CD14-positive monocyte (primary cell): ENCODE measurements around the gene BAD. TPM values are rescaled to one million over a fixed set of nuclear protein-coding genes. Genes with fewer than 3 reads are reported as not detected.

Experiments
- DNase-seq, 3 donors: peaks; one replicate each; pipeline ENCODE4 v3.0.0-alpha.2; 2011 to 2022
- H2AFZ ChIP-seq: 2 replicates; pipeline ENCODE4 v1.6.0; 2012; ENCODE audit warnings: mild to moderate bottlenecking, low read depth, low read length, inconsistent platforms; ENCODE audit not compliant: insufficient read depth, poor library complexity, severe bottlenecking
- H3K27ac ChIP-seq, 2 donors: 1 replicate in 1 of 2; 2 replicates in 1 of 2; pipeline ENCODE4 v1.5.1; 2012 to 2013; ENCODE audit warnings: low read length in 2 of 2, control low read depth in 1 of 2, inconsistent platforms in 1 of 2, low read depth in 1 of 2, mild to moderate bottlenecking in 1 of 2
- H3K27me3 ChIP-seq, 2 donors: one replicate each; pipeline versions ENCODE4 v1.6.0 to v1.6.1; 2011 to 2013; ENCODE audit warnings: low read length in 2 of 2; ENCODE audit not compliant: control insufficient read depth in 2 of 2, insufficient read depth in 2 of 2
- H3K36me3 ChIP-seq, 2 donors: replicated peaks in 1 of 2; 1 replicate in 1 of 2; 2 replicates in 1 of 2; pipeline versions ENCODE4 v1.5.1 to v1.6.1; 2012 to 2013; ENCODE audit warnings: low read length in 2 of 2, control low read depth in 1 of 2, inconsistent platforms in 1 of 2, mild to moderate bottlenecking in 1 of 2; ENCODE audit not compliant: insufficient read depth in 2 of 2, control insufficient read depth in 1 of 2
- H3K4me1 ChIP-seq, 2 donors: 1 replicate in 1 of 2; 2 replicates in 1 of 2; pipeline versions ENCODE4 v1.5.1 to v1.6.1; 2012 to 2013; ENCODE audit warnings: low read length in 2 of 2, control low read depth in 1 of 2, inconsistent platforms in 1 of 2, mild to moderate bottlenecking in 1 of 2, moderate library complexity in 1 of 2; ENCODE audit not compliant: insufficient read depth in 2 of 2, control insufficient read depth in 1 of 2
- H3K4me2 ChIP-seq: replicated peaks from 2 replicates; pipeline ENCODE3; 2012; ENCODE audit warnings: low read length, moderate library complexity, mild to moderate bottlenecking; ENCODE audit not compliant: poor library complexity, severe bottlenecking; ENCODE audit errors: extremely low read depth
- H3K4me3 ChIP-seq, 3 experiments: fragments of 200-600 bp in 1 of 3; sonication (generic) in 1 of 3; replicated peaks in 1 of 3; 1 replicate in 2 of 3; 2 replicates in 1 of 3; pipeline ENCODE4 v1.5.1; 2011 to 2013; ENCODE audit warnings: low read length in 3 of 3, mild to moderate bottlenecking in 3 of 3, control low read depth in 2 of 3, low read depth in 2 of 3, inconsistent platforms in 1 of 3, moderate library complexity in 1 of 3
- H3K79me2 ChIP-seq: 2 replicates; pipeline ENCODE4 v1.6.0; 2012; ENCODE audit warnings: mild to moderate bottlenecking, control low read depth, inconsistent platforms, low read length, moderate library complexity; ENCODE audit not compliant: insufficient read depth
- H3K9ac ChIP-seq: 2 replicates; pipeline ENCODE4 v1.6.0; 2017; ENCODE audit warnings: low read length, mild to moderate bottlenecking; ENCODE audit not compliant: insufficient read depth, poor library complexity, severe bottlenecking
- H3K9me3 ChIP-seq, 2 donors: replicated peaks in 1 of 2; 1 replicate in 1 of 2; 2 replicates in 1 of 2; pipeline versions ENCODE4 v1.5.1 to v1.6.1; 2012 to 2013; ENCODE audit warnings: low read length in 2 of 2, control low read depth in 1 of 2; ENCODE audit not compliant: control insufficient read depth in 1 of 2, insufficient read depth in 1 of 2
- H4K20me1 ChIP-seq: 2 replicates; pipeline ENCODE4 v1.6.0; 2012; ENCODE audit warnings: mild to moderate bottlenecking, low read length, control low read depth, moderate library complexity; ENCODE audit not compliant: insufficient read depth
- H3K27ac Mint-ChIP-seq, 7 donors: one replicate each; pipeline ENCODE4 v1.8.0; 2020; ENCODE audit warnings: mild to moderate bottlenecking in 7 of 7, mixed read lengths in 7 of 7, moderate library complexity in 6 of 7, inconsistent platforms in 2 of 7
- H3K27me3 Mint-ChIP-seq, 3 donors: one replicate each; pipeline ENCODE4 v1.8.0; 2021 to 2022; ENCODE audit warnings: low read depth in 3 of 3, mild to moderate bottlenecking in 3 of 3, mixed read lengths in 3 of 3, moderate library complexity in 3 of 3, inconsistent platforms in 1 of 3
- H3K36me3 Mint-ChIP-seq, 2 donors: one replicate each; pipeline ENCODE4 v1.8.0; 2020; ENCODE audit warnings: mixed read lengths in 2 of 2, inconsistent platforms in 1 of 2, mild to moderate bottlenecking in 1 of 2
- H3K4me1 Mint-ChIP-seq: one replicate; pipeline ENCODE4 v1.8.0; 2020; ENCODE audit warnings: mild to moderate bottlenecking, mixed read lengths
- H3K4me3 Mint-ChIP-seq, 2 donors: one replicate each; pipeline ENCODE4 v1.8.0; 2020; ENCODE audit warnings: mild to moderate bottlenecking in 2 of 2, mixed read lengths in 2 of 2, moderate library complexity in 1 of 2
- H3K9me3 Mint-ChIP-seq, 7 donors: one replicate each; pipeline ENCODE4 v1.8.0; 2020 to 2022; ENCODE audit warnings: mixed read lengths in 7 of 7, mild to moderate bottlenecking in 6 of 7, moderate library complexity in 6 of 7, inconsistent platforms in 2 of 7
- WGBS: methylation state at CpG from one replicate; pipeline ENCODE4 v1.1.5; 2013; ENCODE audit warnings: missing lambda C conversion rate; ENCODE audit not compliant: insufficient coverage; 5-methylcytosine and 5-hydroxymethylcytosine counted together
- intact Hi-C, 2 donors: fragments of 100-400 bp; cut with micrococcal nuclease; formaldehyde crosslinking; loops; one replicate each; pipeline versions ENCODE4 v1.15.0 to v1.15.1; 2023
- polyA plus RNA-seq, 3 donors: library from polyadenylated mRNA; depleted of rRNA in 1 of 3; unstranded in 2 of 3; stranded (reverse) in 1 of 3; fragments of 300-500 nt in 2 of 3; fragments of >200 nt in 1 of 3; fragmentation: Illumina TruSeq in 2 of 3; gene quantifications; 1 replicate in 2 of 3; 2 replicates in 1 of 3; pipeline ENCODE4 v1.2.3, GENCODE V29; 2012 to 2021
- TF ChIP-seq, protein P1 (sequence below): fragments of 200-600 bp; IDR thresholded peaks from one replicate; pipeline ENCODE4 v1.8.0; 2022; ENCODE audit warnings: antibody characterized with exemption, mild to moderate bottlenecking

The BAD gene
- polyA plus RNA-seq, 3 donors: 21.1 to 63.2 (median 48.7) TPM

- H3K9me3 Mint-ChIP-seq: no peaks in the 10 kb centered on the region
- Histone ChIP-seq H3K9me3 (no peaks in the 10 kb centered on the region), H3K4me3 (peak overlapping the region; percentile 65 to 97 (median 96)), H2AFZ (no peak overlapping the region), H3K79me2 (peaks cover 40% of the 10 kb centered on the region), H3K27me3 (no peaks in the 10 kb centered on the region), H3K4me2 (peak overlapping the region; percentile 98), H3K9ac (peak overlapping the region; percentile 84), H3K27ac (peak overlapping the region; percentile 15 to 92), H3K4me1 (peaks cover 39 to 50% of the 10 kb centered on the region in 2 donors), H4K20me1 (peaks cover 47% of the 10 kb centered on the region), H3K36me3 (peaks cover 37 to 39% of the 10 kb centered on the region in 2 donors)
- 86% methylated on average over 11 of the region's 22 CpGs for WGBS
- H3K27me3 Mint-ChIP-seq: peaks cover 0 to 1% (median 0%) of the 10 kb centered on the region in 3 donors
- peak overlapping the region; percentile 35 to 95 (median 77) for H3K27ac Mint-ChIP-seq
- peaks cover 28 to 51% of the 10 kb centered on the region in 2 donors for H3K36me3 Mint-ChIP-seq
- TF ChIP-seq, protein P1, sequence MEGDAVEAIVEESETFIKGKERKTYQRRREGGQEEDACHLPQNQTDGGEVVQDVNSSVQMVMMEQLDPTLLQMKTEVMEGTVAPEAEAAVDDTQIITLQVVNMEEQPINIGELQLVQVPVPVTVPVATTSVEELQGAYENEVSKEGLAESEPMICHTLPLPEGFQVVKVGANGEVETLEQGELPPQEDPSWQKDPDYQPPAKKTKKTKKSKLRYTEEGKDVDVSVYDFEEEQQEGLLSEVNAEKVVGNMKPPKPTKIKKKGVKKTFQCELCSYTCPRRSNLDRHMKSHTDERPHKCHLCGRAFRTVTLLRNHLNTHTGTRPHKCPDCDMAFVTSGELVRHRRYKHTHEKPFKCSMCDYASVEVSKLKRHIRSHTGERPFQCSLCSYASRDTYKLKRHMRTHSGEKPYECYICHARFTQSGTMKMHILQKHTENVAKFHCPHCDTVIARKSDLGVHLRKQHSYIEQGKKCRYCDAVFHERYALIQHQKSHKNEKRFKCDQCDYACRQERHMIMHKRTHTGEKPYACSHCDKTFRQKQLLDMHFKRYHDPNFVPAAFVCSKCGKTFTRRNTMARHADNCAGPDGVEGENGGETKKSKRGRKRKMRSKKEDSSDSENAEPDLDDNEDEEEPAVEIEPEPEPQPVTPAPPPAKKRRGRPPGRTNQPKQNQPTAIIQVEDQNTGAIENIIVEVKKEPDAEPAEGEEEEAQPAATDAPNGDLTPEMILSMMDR: no peak
- intact Hi-C loops: no loop called here
- H3K4me3 Mint-ChIP-seq: peak overlapping the region; percentile 68 to 81
- no peak for DNase-seq
- peaks cover 42% of the 10 kb centered on the region for H3K4me1 Mint-ChIP-seq
Observed at GRCh38 chr11:64224891-64225607, 59.4 kb downstream of the BAD start.

DNA sequence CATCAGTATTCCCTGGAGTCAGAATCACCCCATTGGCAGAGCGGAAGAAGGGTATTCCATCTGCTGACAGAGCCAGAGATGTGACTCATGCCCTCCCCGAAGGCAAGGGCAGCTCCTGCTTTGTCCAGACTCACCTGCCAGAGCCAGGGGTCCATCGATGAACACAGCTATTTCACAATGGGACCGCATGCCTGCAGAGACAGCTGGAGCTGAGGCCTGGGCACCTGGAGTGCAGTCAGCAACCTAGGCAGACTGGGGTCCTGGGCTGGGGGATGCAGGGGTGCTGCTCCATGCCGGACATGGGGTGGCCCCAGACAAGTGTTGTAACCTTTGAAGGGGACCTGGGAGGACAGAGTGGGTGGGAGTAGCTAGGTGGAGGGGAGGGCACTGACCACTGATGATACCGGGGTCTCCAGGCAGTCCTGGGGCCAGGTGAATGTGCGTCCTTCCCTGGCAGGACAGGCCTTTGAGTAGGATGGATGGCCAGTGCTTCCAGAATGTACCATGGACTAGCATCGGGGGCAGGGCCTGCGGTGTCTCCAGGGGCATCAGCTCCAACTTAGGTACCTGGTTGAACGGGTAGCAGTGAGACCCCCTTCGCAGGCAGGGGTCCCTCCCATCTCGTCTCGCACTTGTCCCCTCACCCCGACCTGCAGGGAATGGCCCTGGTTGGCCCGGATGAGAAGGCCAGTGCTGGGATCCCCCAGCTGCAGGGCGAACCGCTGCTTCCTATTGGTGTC is 60.1 kb downstream of the BAD start:
- Mint-ChIP-seq H3K27ac (peak overlapping the region; percentile 18 to 79 (median 48)), H3K4me1 (peaks cover 36% of the 10 kb centered on the region), H3K9me3 (no peaks in the 10 kb centered on the region), H3K27me3 (peaks cover 0 to 1% (median 0%) of the 10 kb centered on the region in 3 donors), H3K4me3 (no peak overlapping the region), H3K36me3 (peaks cover 33 to 56% of the 10 kb centered on the region in 2 donors)
- no peaks in the 10 kb centered on the region for H3K27me3 ChIP-seq
- peaks cover 54% of the 10 kb centered on the region for H4K20me1 ChIP-seq
- intact Hi-C loops: no loop called here
- peaks cover 32 to 43% of the 10 kb centered on the region in 2 donors for H3K4me1 ChIP-seq
- no peak overlapping the region for H2AFZ ChIP-seq
- H3K9me3 ChIP-seq: no peaks in the 10 kb centered on the region
- H3K79me2 ChIP-seq: peaks cover 41% of the 10 kb centered on the region
- WGBS: 93% methylated on average over 17 of the region's 17 CpGs
- H3K4me2 ChIP-seq: peak overlapping the region; percentile 98
- TF ChIP-seq, protein P1: no peak
- H3K4me3 ChIP-seq: peak overlapping the region in 1 of 3 experiments; percentile 96
- DNase-seq: peak in 1 of 3 donors; percentile 4
- H3K36me3 ChIP-seq: peaks cover 44 to 46% of the 10 kb centered on the region in 2 donors
- no peak overlapping the region for H3K9ac ChIP-seq
- peak overlapping the region; percentile 12 to 92 for H3K27ac ChIP-seq
